ENCODE data around the gene UST.
"Not testable (repeated sequence)": the region's sequence is repeated elsewhere in the genome, so short reads cannot be mapped to it uniquely, and the experiment has no call there.

Gene UST

DNA sequence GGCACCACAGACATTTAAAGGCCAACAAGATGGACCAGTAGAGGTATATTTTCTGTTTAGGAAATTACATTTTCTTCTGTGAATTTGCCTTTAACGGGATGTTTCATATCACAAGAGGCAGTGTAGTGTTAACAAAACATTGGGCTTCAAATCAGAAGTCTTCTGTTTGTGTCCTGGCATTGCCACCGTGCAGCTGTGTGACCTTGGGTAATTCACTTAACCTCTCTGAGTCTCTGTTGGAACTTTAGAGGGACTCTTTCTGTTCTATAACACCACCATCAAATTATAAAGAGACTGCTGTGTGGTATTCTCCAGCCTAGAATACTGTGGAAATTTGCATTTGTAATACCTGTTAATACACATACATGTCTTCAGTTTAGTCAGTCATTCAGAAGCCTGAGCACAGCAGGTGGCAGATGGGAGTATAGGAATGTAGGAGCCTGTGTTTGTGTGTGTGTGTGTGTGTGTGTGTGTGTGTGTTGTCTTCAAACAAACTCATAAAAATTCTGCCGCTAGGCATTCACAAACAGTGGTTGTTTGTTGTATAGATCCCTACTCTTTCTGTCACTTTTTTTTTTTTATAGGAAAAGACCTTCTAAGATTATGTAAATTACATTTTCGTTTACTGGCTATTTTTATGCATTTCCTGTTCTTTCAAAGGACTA lies 22.6 kb downstream of the UST start:
- Histone ChIP-seq H3K4me1 (ENCODE audit: control insufficient read depth, insufficient read depth, low read length, poor library complexity, severe bottlenecking) (no peaks in the 10 kb centered on the region), H3K4me3 (ENCODE audit: extremely low read depth, insufficient read depth, low read length, poor library complexity, severe bottlenecking) (no peak overlapping the region), H3K9me3 (ENCODE audit: control insufficient read depth, low read length) (no peaks in the 10 kb centered on the region), H3K36me3 (ENCODE audit: control insufficient read depth, insufficient read depth, low read length) (no peaks in the 10 kb centered on the region), H3K27ac (ENCODE audit: low read depth, low read length, severe bottlenecking) (no peak overlapping the region)
- WGBS, 2 experiments (ENCODE audit: insufficient coverage in 2 of 2): 47 to 100% methylated on average over 1 to 2 of the region's 4 CpGs

DNA sequence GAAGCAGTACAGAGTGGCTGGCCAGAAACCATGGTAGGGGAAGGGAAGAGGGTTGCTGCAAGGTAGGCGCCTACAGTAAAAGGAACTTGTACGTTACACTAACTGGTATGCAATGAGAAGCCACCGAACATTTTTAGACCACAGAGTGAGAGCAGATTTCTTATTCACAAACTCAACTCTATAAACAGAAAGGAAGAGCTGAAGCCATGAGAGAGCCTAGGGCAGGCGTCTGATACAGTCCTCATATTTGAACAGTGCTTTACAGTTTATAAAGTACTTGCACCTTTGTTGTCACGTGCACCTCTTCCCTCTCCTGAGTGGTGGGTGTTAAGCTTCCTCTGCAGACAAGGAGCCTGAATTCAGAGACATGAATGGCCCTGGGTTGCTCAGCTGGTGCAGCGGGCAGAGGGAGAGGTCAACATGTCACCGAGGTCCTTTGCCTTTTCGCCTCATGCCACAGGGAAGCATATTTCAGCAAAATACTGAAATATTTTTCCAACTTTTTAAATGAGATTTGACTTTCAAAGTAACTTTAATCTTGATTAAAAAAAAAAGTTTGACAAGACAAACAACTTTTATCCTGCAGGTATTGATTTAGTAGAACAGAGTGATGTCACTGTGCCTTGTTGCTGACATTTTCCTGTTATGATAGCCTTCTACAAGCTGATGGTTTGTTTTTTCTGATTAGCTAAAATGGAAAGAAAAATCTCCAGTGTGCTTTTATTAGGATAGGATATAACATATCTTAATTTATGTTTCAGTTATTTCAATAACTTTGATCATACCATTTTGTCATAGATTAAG lies 23.8 kb downstream of the UST start:
- Histone ChIP-seq H3K4me3 (ENCODE audit: extremely low read depth, insufficient read depth, low read length, poor library complexity, severe bottlenecking) (no peak overlapping the region), H3K9me3 (ENCODE audit: control insufficient read depth, low read length) (no peaks in the 10 kb centered on the region), H3K36me3 (ENCODE audit: control insufficient read depth, insufficient read depth, low read length) (no peaks in the 10 kb centered on the region), H3K4me1 (ENCODE audit: control insufficient read depth, insufficient read depth, low read length, poor library complexity, severe bottlenecking) (no peaks in the 10 kb centered on the region), H3K27ac (ENCODE audit: low read depth, low read length, severe bottlenecking) (no peak overlapping the region)
- WGBS, 2 experiments (ENCODE audit: insufficient coverage in 2 of 2): 60 to 81% methylated on average over 2 to 3 of the region's 8 CpGs

- Histone ChIP-seq H3K27ac (ENCODE audit: low read depth, low read length, severe bottlenecking) (no peak overlapping the region), H3K9me3 (ENCODE audit: control insufficient read depth, low read length) (no peaks in the 10 kb centered on the region), H3K4me3 (ENCODE audit: extremely low read depth, insufficient read depth, low read length, poor library complexity, severe bottlenecking) (no peak overlapping the region), H3K4me1 (ENCODE audit: control insufficient read depth, insufficient read depth, low read length, poor library complexity, severe bottlenecking) (no peaks in the 10 kb centered on the region), H3K36me3 (ENCODE audit: control insufficient read depth, insufficient read depth, low read length) (no peaks in the 10 kb centered on the region)
- 84 to 94% methylated on average over 2 to 3 of the region's 3 CpGs for WGBS, 2 experiments (ENCODE audit: insufficient coverage in 2 of 2)
Measured at GRCh38 chr6:148771212-148771601, 24.4 kb downstream of the UST start.

DNA sequence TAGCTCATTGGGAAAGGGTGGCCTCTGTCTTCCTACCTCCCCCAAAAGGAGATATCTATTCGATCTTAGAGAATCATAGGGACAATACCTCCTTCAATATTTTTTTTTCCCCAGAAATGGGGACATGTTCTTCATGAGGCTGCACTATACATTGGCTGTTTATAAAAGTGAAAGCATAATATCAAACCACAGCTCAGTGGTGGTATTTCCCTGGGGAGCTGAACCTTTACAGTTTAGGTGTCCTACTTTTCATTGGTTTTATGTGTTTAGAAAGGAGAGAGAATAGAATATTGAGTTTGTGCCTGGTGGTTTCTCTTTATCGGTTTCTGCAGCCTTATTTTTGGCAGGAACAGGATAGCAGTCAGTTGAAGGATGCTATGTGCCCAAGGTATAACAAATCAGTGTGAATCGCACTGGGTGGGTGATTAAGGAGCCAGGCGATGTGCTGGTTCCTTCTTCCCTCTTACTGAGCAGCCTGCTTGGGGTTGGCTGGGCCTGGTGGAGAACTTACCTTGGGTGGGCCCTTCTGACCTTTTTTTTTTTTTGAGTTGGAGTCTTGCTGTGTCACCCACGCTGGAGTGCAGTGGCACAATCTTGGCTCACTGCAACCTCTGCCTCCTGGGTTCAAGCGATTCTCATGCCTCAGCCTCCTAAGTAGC lies 25.2 kb downstream of the UST start:
- H3K4me1 ChIP-seq (ENCODE audit: control insufficient read depth, insufficient read depth, low read length, poor library complexity, severe bottlenecking): no peaks in the 10 kb centered on the region
- WGBS, 2 experiments (ENCODE audit: insufficient coverage in 2 of 2): 91 to 97% methylated on average over 5 of the region's 6 CpGs
- H3K4me3 ChIP-seq (ENCODE audit: extremely low read depth, insufficient read depth, low read length, poor library complexity, severe bottlenecking): no peak overlapping the region
- H3K36me3 ChIP-seq (ENCODE audit: control insufficient read depth, insufficient read depth, low read length): no peaks in the 10 kb centered on the region
- H3K9me3 ChIP-seq (ENCODE audit: control insufficient read depth, low read length): no peaks in the 10 kb centered on the region
- H3K27ac ChIP-seq (ENCODE audit: low read depth, low read length, severe bottlenecking): no peak overlapping the region

DNA sequence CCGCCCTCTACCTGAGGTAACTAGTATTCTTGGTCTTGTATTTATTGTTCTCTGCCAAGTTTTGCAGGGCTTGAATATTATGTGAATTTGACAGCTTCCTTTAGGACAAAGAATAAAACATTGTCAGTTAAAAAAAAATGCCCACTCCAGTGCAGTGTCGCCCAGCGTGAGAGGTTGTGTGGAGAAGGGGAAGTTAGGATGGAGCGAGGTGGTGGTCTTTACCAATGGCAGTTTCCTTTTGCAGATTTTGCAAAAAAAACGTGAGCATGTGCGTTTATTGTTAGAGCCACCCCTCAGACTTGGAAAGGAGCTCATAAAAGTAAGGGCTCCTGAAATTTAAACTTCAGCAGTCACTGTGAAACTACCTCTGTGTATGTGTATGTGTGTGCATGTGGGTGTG lies 28.3 kb downstream of the UST start:
- no peaks in the 10 kb centered on the region for H3K4me1 ChIP-seq (ENCODE audit: control insufficient read depth, insufficient read depth, low read length, poor library complexity, severe bottlenecking)
- H3K36me3 ChIP-seq (ENCODE audit: control insufficient read depth, insufficient read depth, low read length): no peaks in the 10 kb centered on the region
- H3K4me3 ChIP-seq (ENCODE audit: extremely low read depth, insufficient read depth, low read length, poor library complexity, severe bottlenecking): no peak overlapping the region
- WGBS, 2 experiments (ENCODE audit: insufficient coverage in 2 of 2): 90 to 94% methylated on average over 3 to 5 of the region's 6 CpGs
- H3K27ac ChIP-seq (ENCODE audit: low read depth, low read length, severe bottlenecking): no peak overlapping the region
- no peaks in the 10 kb centered on the region for H3K9me3 ChIP-seq (ENCODE audit: control insufficient read depth, low read length)

GRCh38 chr6:148776321-148777308 lies 29.8 kb downstream of the UST start:
- Histone ChIP-seq H3K4me1 (ENCODE audit: control insufficient read depth, insufficient read depth, low read length, poor library complexity, severe bottlenecking) (no peaks in the 10 kb centered on the region), H3K27ac (ENCODE audit: low read depth, low read length, severe bottlenecking) (no peak overlapping the region), H3K4me3 (ENCODE audit: extremely low read depth, insufficient read depth, low read length, poor library complexity, severe bottlenecking) (no peak overlapping the region), H3K9me3 (ENCODE audit: control insufficient read depth, low read length) (no peaks in the 10 kb centered on the region), H3K36me3 (ENCODE audit: control insufficient read depth, insufficient read depth, low read length) (no peaks in the 10 kb centered on the region)
- WGBS, 2 experiments (ENCODE audit: insufficient coverage in 2 of 2): 84 to 86% methylated on average over 14 of the region's 15 CpGs

- Histone ChIP-seq H3K27ac (ENCODE audit: low read depth, low read length, severe bottlenecking) (no peak overlapping the region), H3K4me3 (ENCODE audit: extremely low read depth, insufficient read depth, low read length, poor library complexity, severe bottlenecking) (no peak overlapping the region), H3K36me3 (ENCODE audit: control insufficient read depth, insufficient read depth, low read length) (no peaks in the 10 kb centered on the region), H3K4me1 (ENCODE audit: control insufficient read depth, insufficient read depth, low read length, poor library complexity, severe bottlenecking) (no peaks in the 10 kb centered on the region), H3K9me3 (ENCODE audit: control insufficient read depth, low read length) (no peaks in the 10 kb centered on the region)
- 84 to 93% methylated on average over 3 of the region's 6 CpGs for WGBS, 2 experiments (ENCODE audit: insufficient coverage in 2 of 2)
Measured at GRCh38 chr6:148779142-148779562, 32.3 kb downstream of the UST start.

GRCh38 chr6:148780423-148780822 lies 33.6 kb downstream of the UST start:
- H3K4me3 ChIP-seq (ENCODE audit: extremely low read depth, insufficient read depth, low read length, poor library complexity, severe bottlenecking); H3K27ac ChIP-seq (ENCODE audit: low read depth, low read length, severe bottlenecking); H3K36me3 ChIP-seq (ENCODE audit: control insufficient read depth, insufficient read depth, low read length); H3K4me1 ChIP-seq (ENCODE audit: control insufficient read depth, insufficient read depth, low read length, poor library complexity, severe bottlenecking); H3K9me3 ChIP-seq (ENCODE audit: control insufficient read depth, low read length): not testable (repeated sequence)
- no CpG with 5 or more reads among the region's 1 CpG for WGBS, 2 experiments (ENCODE audit: insufficient coverage in 2 of 2)

DNA sequence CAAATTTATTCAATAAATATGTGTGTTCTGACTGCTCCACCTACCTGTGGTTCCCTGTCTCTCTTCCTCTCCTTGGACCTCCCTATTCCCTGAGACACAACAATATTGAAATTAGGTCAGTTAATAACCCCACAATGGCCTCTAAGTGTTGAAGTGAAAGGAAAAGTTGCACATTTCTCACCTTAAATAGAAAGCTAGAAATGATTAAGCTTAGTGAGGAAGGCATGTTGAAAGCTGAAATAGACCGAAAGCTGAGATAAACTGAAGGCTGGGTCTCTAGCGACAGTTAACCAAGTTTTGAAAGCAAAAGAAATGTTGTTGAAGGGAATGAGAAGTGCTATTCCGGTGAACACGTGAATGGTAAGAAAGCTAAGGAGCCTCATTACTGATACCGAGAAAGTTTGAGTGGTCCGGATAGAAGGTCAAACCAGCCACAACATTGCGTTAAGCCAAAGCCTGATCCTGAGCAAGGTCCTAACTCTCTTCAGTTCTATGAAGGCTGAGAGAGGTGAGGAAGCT lies 34.1 kb downstream of the UST start:
- WGBS, 2 experiments (ENCODE audit: insufficient coverage in 2 of 2): 93 to 94% methylated on average over 7 of the region's 7 CpGs
- H3K27ac ChIP-seq (ENCODE audit: low read depth, low read length, severe bottlenecking): no peak overlapping the region

GRCh38 chr6:148789948-148790347 lies 43.1 kb downstream of the UST start:
- 91 to 98% methylated on average over 8 to 9 of the region's 11 CpGs for WGBS, 2 experiments (ENCODE audit: insufficient coverage in 2 of 2)

More for the DNA sequence above, 34.1 kb downstream of the UST start:
- Histone ChIP-seq H3K9me3 (ENCODE audit: control insufficient read depth, low read length) (no peaks in the 10 kb centered on the region), H3K4me3 (ENCODE audit: extremely low read depth, insufficient read depth, low read length, poor library complexity, severe bottlenecking) (no peak overlapping the region), H3K4me1 (ENCODE audit: control insufficient read depth, insufficient read depth, low read length, poor library complexity, severe bottlenecking) (no peaks in the 10 kb centered on the region), H3K36me3 (ENCODE audit: control insufficient read depth, insufficient read depth, low read length) (no peaks in the 10 kb centered on the region)

More at GRCh38 chr6:148789948-148790347, 43.1 kb downstream of the UST start:
- Histone ChIP-seq H3K4me1 (ENCODE audit: control insufficient read depth, insufficient read depth, low read length, poor library complexity, severe bottlenecking) (no peaks in the 10 kb centered on the region), H3K9me3 (ENCODE audit: control insufficient read depth, low read length) (peaks cover 12% of the 10 kb centered on the region), H3K4me3 (ENCODE audit: extremely low read depth, insufficient read depth, low read length, poor library complexity, severe bottlenecking) (no peak overlapping the region), H3K36me3 (ENCODE audit: control insufficient read depth, insufficient read depth, low read length) (no peaks in the 10 kb centered on the region), H3K27ac (ENCODE audit: low read depth, low read length, severe bottlenecking) (no peak overlapping the region)
